Common myeloid progenitor, CD34-positive (primary cell): ENCODE measurements around the gene PLEKHG1.

ENCODE experiments used
- CTCF ChIA-PET: fragments of 350-600 bp; sonication (Branson Sonifier 250); formaldehyde crosslinking; loops from one replicate; lab custom pipeline; 2021; ENCODE audit warnings: antibody characterized with exemption; lab: Charles Lee
- POLR2A ChIA-PET: fragments of 350-600 bp; sonication (Branson Sonifier 250); formaldehyde crosslinking; loops from one replicate; lab custom pipeline; 2021; ENCODE audit warnings: antibody characterized with exemption; lab: Charles Lee
- DNase-seq, 3 donors: peaks; one replicate each; pipeline versions ENCODE4 v3.0.0 to v3.0.0-alpha.2; 2013
- H3K27ac ChIP-seq, 2 experiments: 1 replicate in 1 of 2; 2 replicates in 1 of 2; pipeline ENCODE4 v1.7.0; 2013; ENCODE audit warnings: inconsistent platforms in 2 of 2, low read length in 2 of 2, mild to moderate bottlenecking in 2 of 2, low read depth in 1 of 2, moderate library complexity in 1 of 2; ENCODE audit not compliant: severe bottlenecking in 2 of 2, insufficient read depth in 1 of 2, poor library complexity in 1 of 2
- H3K27me3 ChIP-seq, 5 experiments: replicated peaks in 2 of 5; 1 replicate in 3 of 5; 2 replicates in 2 of 5; pipeline versions ENCODE4 v1.6.1 to v1.7.0; 2013; ENCODE audit warnings: low read length in 4 of 5, mild to moderate bottlenecking in 2 of 5, moderate library complexity in 2 of 5, inconsistent platforms in 1 of 5; ENCODE audit not compliant: insufficient read depth in 5 of 5, control insufficient read depth in 4 of 5
- H3K36me3 ChIP-seq, 4 experiments: 1 replicate in 2 of 4; 2 replicates in 2 of 4; pipeline versions ENCODE4 v1.6.1 to v1.7.0; 2013; ENCODE audit warnings: low read length in 3 of 4, control low read depth in 1 of 4, mild to moderate bottlenecking in 1 of 4; ENCODE audit not compliant: control insufficient read depth in 4 of 4, insufficient read depth in 4 of 4
- H3K4me1 ChIP-seq, 4 experiments: 1 replicate in 3 of 4; 2 replicates in 1 of 4; pipeline versions ENCODE4 v1.6.1 to v1.7.1; 2013; ENCODE audit warnings: low read length in 3 of 4, mild to moderate bottlenecking in 3 of 4, control low read depth in 1 of 4, inconsistent platforms in 1 of 4, moderate library complexity in 1 of 4; ENCODE audit not compliant: control insufficient read depth in 4 of 4, insufficient read depth in 4 of 4; ENCODE audit errors: control extremely low read depth in 1 of 4
- H3K4me3 ChIP-seq, 7 experiments: 1 replicate in 4 of 7; 2 replicates in 3 of 7; pipeline versions ENCODE4 v1.5.1 to v1.7.0; 2013; ENCODE audit warnings: mild to moderate bottlenecking in 7 of 7, low read length in 6 of 7, moderate library complexity in 6 of 7, inconsistent platforms in 2 of 7, low read depth in 2 of 7, control low read depth in 1 of 7; ENCODE audit not compliant: insufficient read depth in 4 of 7, control insufficient read depth in 1 of 7; ENCODE audit errors: extremely low read depth in 1 of 7
- H3K9me3 ChIP-seq, 5 experiments: 1 replicate in 4 of 5; 2 replicates in 1 of 5; pipeline versions ENCODE4 v1.6.1 to v1.7.1; 2013; ENCODE audit warnings: low read length in 4 of 5, mild to moderate bottlenecking in 2 of 5, inconsistent platforms in 1 of 5, low read depth in 1 of 5, moderate library complexity in 1 of 5; ENCODE audit not compliant: control insufficient read depth in 4 of 5, insufficient read depth in 2 of 5; ENCODE audit errors: control extremely low read depth in 1 of 5
- WGBS: methylation state at CpG from one replicate; pipeline ENCODE4 v1.1.5; 2013; ENCODE audit not compliant: insufficient coverage; 5-methylcytosine and 5-hydroxymethylcytosine counted together

Gene PLEKHG1

DNA sequence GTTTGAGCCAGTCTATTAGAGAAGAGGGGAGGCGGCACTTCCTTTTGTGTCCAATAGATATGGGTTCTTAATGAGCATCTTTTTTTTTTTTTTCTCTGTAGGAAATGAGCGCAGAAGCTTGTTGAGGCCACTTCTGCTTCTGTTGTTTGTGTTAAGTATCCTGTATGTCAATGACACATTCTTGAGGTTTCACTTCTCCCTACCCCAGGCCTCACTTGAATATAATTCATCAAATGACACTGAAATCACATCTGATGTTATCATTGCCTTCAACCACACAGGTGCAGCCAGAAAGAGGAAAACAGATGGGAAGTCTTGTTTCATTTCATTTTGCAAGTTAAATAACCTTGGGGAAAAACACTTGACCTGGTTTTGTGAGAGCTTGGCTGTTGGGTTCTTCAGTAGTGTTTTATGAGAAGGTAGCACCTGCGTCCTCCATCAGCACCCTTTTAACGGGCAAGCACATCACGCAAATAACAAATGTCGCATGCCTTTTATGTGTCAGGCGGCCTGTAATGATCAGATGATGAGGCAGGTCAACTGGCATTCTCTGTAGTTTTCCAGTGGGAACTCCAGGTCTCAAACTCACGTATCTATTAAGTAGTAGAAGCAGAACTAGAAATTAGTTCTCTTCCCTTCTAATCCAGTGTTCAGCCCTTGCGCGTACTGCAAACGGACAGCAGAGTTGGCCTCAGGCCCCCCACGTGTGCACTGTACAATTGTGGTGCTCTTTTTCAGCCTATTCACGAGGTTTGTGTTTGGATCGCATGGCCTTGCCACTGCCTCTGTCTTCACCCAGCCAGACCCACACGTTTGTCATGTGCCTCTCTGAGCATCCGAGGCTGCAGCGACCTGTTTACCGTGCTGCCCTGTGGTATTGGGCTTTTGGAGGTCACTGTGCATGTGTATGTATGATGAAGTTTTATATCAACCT is 23.5 kb downstream of the PLEKHG1 start:
- WGBS = 81% methylated on average over 12 of the region's 18 CpGs
- no peaks in the 10 kb centered on the region for H3K27me3 ChIP-seq
- no peaks in the 10 kb centered on the region for H3K36me3 ChIP-seq
- peaks cover 0 to 5% (median 0%) of the 10 kb centered on the region in 5 experiments for H3K9me3 ChIP-seq
- H3K4me3 ChIP-seq = no peak overlapping the region
- peaks cover 8 to 30% (median 20%) of the 10 kb centered on the region in 4 experiments for H3K4me1 ChIP-seq
- ChIA-PET CTCF (no interaction called here), POLR2A (interaction anchor here (0.7 kb wide), 1 partner anchor 43 kb away, joined by 4 read pairs; no protein-coding TSS in a partner anchor)
- H3K27ac ChIP-seq = no peak overlapping the region
- peak; percentile 71 to 90 (median 84) for DNase-seq

- Histone ChIP-seq H3K36me3 (no peaks in the 10 kb centered on the region), H3K27ac (no peak overlapping the region), H3K4me1 (peaks cover 8 to 30% (median 20%) of the 10 kb centered on the region in 4 experiments), H3K9me3 (peaks cover 0 to 5% (median 0%) of the 10 kb centered on the region in 5 experiments), H3K4me3 (no peak overlapping the region), H3K27me3 (no peaks in the 10 kb centered on the region)
- ChIA-PET CTCF (no interaction called here), POLR2A (no interaction called here)
- no peak for DNase-seq
- WGBS = 100% methylated on average over 2 of the region's 5 CpGs
These were observed 24.5 kb downstream of the PLEKHG1 start for GRCh38 chr6:150624191-150624590.

- no peaks in the 10 kb centered on the region for H3K27me3 ChIP-seq
- peaks cover 8 to 30% (median 19%) of the 10 kb centered on the region in 4 experiments for H3K4me1 ChIP-seq
- no peak for DNase-seq
- WGBS = 98% methylated on average over 4 of the region's 4 CpGs
- ChIA-PET CTCF (no interaction called here), POLR2A (no interaction called here)
- H3K4me3 ChIP-seq = no peak overlapping the region
- H3K36me3 ChIP-seq = no peaks in the 10 kb centered on the region
- H3K9me3 ChIP-seq = peaks cover 0 to 5% (median 0%) of the 10 kb centered on the region in 5 experiments
- H3K27ac ChIP-seq = no peak overlapping the region
These were observed 26.2 kb downstream of the PLEKHG1 start for GRCh38 chr6:150625927-150626326.

DNA sequence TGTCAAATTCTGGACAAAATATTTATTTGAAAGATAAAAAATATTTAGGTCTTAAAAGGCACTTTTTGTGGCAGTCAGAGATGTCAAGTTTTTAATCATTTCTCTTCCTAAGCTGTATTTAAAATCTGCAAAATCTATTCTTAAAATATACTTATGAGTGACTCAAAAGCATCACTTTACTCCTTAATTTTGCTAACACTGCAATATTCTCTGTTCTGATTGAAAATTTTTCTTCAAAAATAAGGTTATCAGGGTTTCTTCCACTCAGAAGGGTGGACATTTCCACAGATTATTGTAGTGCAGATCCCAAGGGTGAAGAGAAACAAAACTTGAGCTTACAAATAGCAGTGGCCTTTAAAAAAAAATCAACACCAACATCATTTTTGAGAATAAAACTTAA is 27.5 kb downstream of the PLEKHG1 start:
- DNase-seq = no peak
- H3K27ac ChIP-seq = no peak overlapping the region
- no peak overlapping the region for H3K4me3 ChIP-seq
- ChIA-PET CTCF (interaction anchor here (0.7 kb wide), 1 partner anchor 21 kb away, joined by 4 read pairs; no protein-coding TSS in a partner anchor), POLR2A (no interaction called here)
- H3K9me3 ChIP-seq = peaks cover 0 to 5% (median 0%) of the 10 kb centered on the region in 5 experiments
- H3K27me3 ChIP-seq = no peaks in the 10 kb centered on the region
- peaks cover 5 to 31% (median 17%) of the 10 kb centered on the region in 4 experiments for H3K4me1 ChIP-seq
- H3K36me3 ChIP-seq = no peaks in the 10 kb centered on the region

- no peak for DNase-seq
- H3K4me1 ChIP-seq = peaks cover under 1 to 31% (median 16%) of the 10 kb centered on the region in 4 experiments
- no peaks in the 10 kb centered on the region for H3K36me3 ChIP-seq
- WGBS = no CpG with 5 or more reads among the region's 5 CpGs
- no peak overlapping the region for H3K4me3 ChIP-seq
- CTCF ChIA-PET = interaction anchor here (0.7 kb wide), 1 partner anchor 22 kb away, joined by 4 read pairs; no protein-coding TSS in a partner anchor
- POLR2A ChIA-PET = no interaction called here
- no peaks in the 10 kb centered on the region for H3K27me3 ChIP-seq
- H3K27ac ChIP-seq = no peak overlapping the region
- H3K9me3 ChIP-seq = peaks cover 0 to 5% (median 0%) of the 10 kb centered on the region in 5 experiments
These were observed 27.9 kb downstream of the PLEKHG1 start for GRCh38 chr6:150627585-150628025.

DNA sequence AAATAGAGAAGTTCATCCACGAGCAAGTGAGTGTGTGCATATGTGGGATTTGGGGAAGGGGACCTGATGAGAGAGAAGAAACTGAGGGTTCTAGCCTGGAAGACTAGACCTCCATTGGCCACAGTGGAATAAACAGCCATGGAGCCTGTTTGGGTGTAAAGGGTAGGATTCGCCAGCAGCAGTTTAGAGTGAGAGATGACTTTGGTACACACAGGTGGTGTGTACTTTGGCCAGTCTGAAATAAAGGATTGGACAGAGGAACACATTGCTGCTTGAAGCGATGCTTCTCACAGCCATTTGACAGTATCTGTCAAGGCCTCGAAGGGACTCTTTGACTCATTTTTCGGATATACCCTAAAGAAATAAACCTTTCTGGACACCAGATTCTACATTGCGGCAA is 29.2 kb downstream of the PLEKHG1 start:
- 88% methylated on average over 3 of the region's 6 CpGs for WGBS
- POLR2A ChIA-PET = no interaction called here
- Histone ChIP-seq H3K36me3 (no peaks in the 10 kb centered on the region), H3K27ac (no peak overlapping the region), H3K27me3 (no peaks in the 10 kb centered on the region), H3K9me3 (peaks cover 0 to 5% (median 0%) of the 10 kb centered on the region in 5 experiments), H3K4me1 (peaks cover 4 to 32% (median 16%) of the 10 kb centered on the region in 4 experiments), H3K4me3 (no peak overlapping the region)
- no peak for DNase-seq
- CTCF ChIA-PET = no interaction called here
